Endothelial cell of umbilical vein (primary cell): Measurements from ENCODE around the gene SLC35G3. TPM values are rescaled to one million over a fixed set of nuclear protein-coding genes. Genes with fewer than 3 reads are reported as not detected.

Source experiments
- BruUV-seq: library from RNA; stranded (reverse); fragments of 400-500 nt; replicated peaks from 2 replicates; lab custom pipeline; 2021; lab: Mats Ljungman, UMichigan
- CTCF ChIA-PET: fragments of 300-600, 350-600 bp; sonication (Branson Sonifier 250); formaldehyde crosslinking; loops from one replicate; lab custom pipeline; 2021; ENCODE audit warnings: antibody characterized with exemption, inconsistent platforms; lab: Charles Lee
- POLR2A ChIA-PET: fragments of 300-600, 350-600 bp; sonication (Branson Sonifier 250); formaldehyde crosslinking; loops from one replicate; lab custom pipeline; 2021; ENCODE audit warnings: antibody characterized with exemption, inconsistent platforms; lab: Charles Lee
- DNase-seq: peaks from one replicate; pipeline ENCODE4 v3.0.0-alpha.2; 2011; ENCODE audit warnings: low read depth, low spot score
- FAIRE-seq: peaks from 2 replicates; lab custom pipeline; 2011; peaks lifted over from hg19 to GRCh38; lab: Jason Lieb, UNC
- H2AFZ ChIP-seq: 2 replicates; pipeline ENCODE4 v1.6.0; 2012; ENCODE audit warnings: low read depth, low read length, control low read depth, inconsistent platforms
- H3K27ac ChIP-seq: 2 replicates; pipeline ENCODE4 v1.5.1; 2011; ENCODE audit warnings: low read depth, mild to moderate bottlenecking, control low read depth, low read length, moderate library complexity; ENCODE audit not compliant: insufficient read depth
- H3K27me3 ChIP-seq, 2 experiments: 2 replicates each; pipeline versions ENCODE4 v1.6.0 to v1.6.1; 2011; ENCODE audit warnings: low read length in 2 of 2, mixed read lengths in 1 of 2; ENCODE audit not compliant: control insufficient read depth in 2 of 2, insufficient read depth in 2 of 2
- H3K36me3 ChIP-seq, 2 experiments: 2 replicates in 1 of 2; 3 replicates in 1 of 2; pipeline ENCODE4 v1.5.1; 2011; ENCODE audit warnings: low read length in 2 of 2, mild to moderate bottlenecking in 1 of 2, moderate library complexity in 1 of 2; ENCODE audit not compliant: control insufficient read depth in 2 of 2, insufficient read depth in 2 of 2; ENCODE audit errors: extremely low read depth in 1 of 2
- H3K4me1 ChIP-seq: 3 replicates; pipeline ENCODE4 v1.5.1; 2011; ENCODE audit warnings: mild to moderate bottlenecking, low read length; ENCODE audit not compliant: control insufficient read depth, insufficient read depth; ENCODE audit errors: extremely low read depth
- H3K4me2 ChIP-seq: 2 replicates; pipeline ENCODE4 v1.6.1; 2011; ENCODE audit warnings: low read length, control low read depth, mixed read lengths; ENCODE audit not compliant: insufficient read depth
- H3K4me3 ChIP-seq, 3 experiments: fragments of 200-600 bp in 1 of 3; sonication (generic), shearing (Covaris generic) in 1 of 3; replicated peaks in 1 of 3; 2 replicates each; pipeline ENCODE4 v1.5.1; 2011 to 2016; ENCODE audit warnings: control low read depth in 3 of 3, low read length in 3 of 3, mild to moderate bottlenecking in 2 of 3, inconsistent platforms in 1 of 3, low read depth in 1 of 3, moderate library complexity in 1 of 3; ENCODE audit not compliant: insufficient read depth in 1 of 3
- H3K79me2 ChIP-seq: 2 replicates; pipeline ENCODE4 v1.6.0; 2012; ENCODE audit warnings: low read length, inconsistent platforms; ENCODE audit not compliant: control insufficient read depth, insufficient read depth
- H3K9ac ChIP-seq: replicated peaks from 2 replicates; pipeline ENCODE3; 2011; ENCODE audit warnings: low read length, control low read depth; ENCODE audit not compliant: insufficient read depth; ENCODE audit errors: extremely low read depth
- H3K9me1 ChIP-seq: replicated peaks from 3 replicates; pipeline ENCODE4 v1.6.0; 2011; ENCODE audit warnings: mild to moderate bottlenecking, low read length; ENCODE audit not compliant: control insufficient read depth, insufficient read depth; ENCODE audit errors: extremely low read depth
- H3K9me3 ChIP-seq: replicated peaks from 2 replicates; pipeline ENCODE4 v1.5.1; 2012; ENCODE audit warnings: low read length, inconsistent platforms; ENCODE audit not compliant: control insufficient read depth, insufficient read depth
- H4K20me1 ChIP-seq: replicated peaks from 2 replicates; pipeline ENCODE3; 2011; ENCODE audit warnings: mild to moderate bottlenecking, low read length; ENCODE audit not compliant: control insufficient read depth, insufficient read depth; ENCODE audit errors: extremely low read depth
- EZH2 ChIP-seq: IDR thresholded peaks from 2 replicates; pipeline ENCODE4 v1.6.1; 2012; ENCODE audit warnings: borderline replicate concordance, low read depth, mild to moderate bottlenecking, moderate library complexity, low read length, inconsistent platforms; ENCODE audit not compliant: severe bottlenecking
- GATA2 ChIP-seq: IDR thresholded peaks from 2 replicates; pipeline ENCODE4 v1.7.0; 2011; ENCODE audit warnings: low read depth, mild to moderate bottlenecking, moderate library complexity, mixed read lengths, low read length; ENCODE audit not compliant: insufficient read length, insufficient read depth
- JUN ChIP-seq: IDR thresholded peaks from 2 replicates; pipeline ENCODE4 v1.6.1; 2011; ENCODE audit warnings: borderline replicate concordance, low read depth; ENCODE audit not compliant: insufficient read length, insufficient read depth
- MYC ChIP-seq: IDR thresholded peaks from one replicate; pipeline ENCODE4 v1.6.1; 2011; ENCODE audit warnings: mild to moderate bottlenecking, low read depth, low read length
- POLR2AphosphoS5 ChIP-seq: IDR thresholded peaks from 2 replicates; pipeline ENCODE4 v1.6.1; 2012; ENCODE audit warnings: low read depth, mild to moderate bottlenecking, control low read depth, low read length, moderate library complexity; ENCODE audit not compliant: insufficient read depth
- dilution Hi-C: fragments of 300-500 bp; cut with MboI; formaldehyde crosslinking; loops from one replicate; pipeline ENCODE4 v1.15.0; 2019; ENCODE audit warnings: low sequenced_read_pairs; ENCODE audit not compliant: extremely low pct_ligation_motif_present
- intact Hi-C: fragments of 100-400 bp; cut with micrococcal nuclease; formaldehyde crosslinking; loops from one replicate; pipeline ENCODE4 v1.10.0; 2022
- polyA plus RNA-seq, 4 experiments: library from polyadenylated mRNA; depleted of rRNA in 3 of 4; stranded (reverse) in 3 of 4; unstranded in 1 of 4; fragments of >200 nt; gene quantifications; 2 replicates each; pipeline versions ENCODE4 v1.2.1 to v1.2.3, GENCODE V29; 2011 to 2012; ENCODE audit warnings: missing spikeins in 1 of 4
- total RNA-seq: library from RNA; stranded (reverse); gene quantifications from 2 replicates; pipeline ENCODE4 v1.2.3, GENCODE V29; 2021
- TF ChIP-seq, protein P1 (sequence below): IDR thresholded peaks from 2 replicates; pipeline ENCODE4 v1.6.1; 2011; ENCODE audit not compliant: insufficient read depth, insufficient read length
- TF ChIP-seq, protein P2 (sequence below), 2 donors: IDR thresholded peaks; 1 replicate in 1 of 2; 2 replicates in 1 of 2; pipeline ENCODE4 v1.5.1; 2011; ENCODE audit warnings: low read length in 2 of 2, mild to moderate bottlenecking in 2 of 2, moderate library complexity in 2 of 2, control low read depth in 1 of 2, inconsistent platforms in 1 of 2, low read depth in 1 of 2; ENCODE audit not compliant: insufficient read depth in 1 of 2; ENCODE audit errors: extremely low read depth in 1 of 2

The SLC35G3 gene
- total and polyA plus RNA-seq, 2 donors (not counting 3 experiments of a cell fraction or from before 2014, with no cell fraction given) = not detected

DNA sequence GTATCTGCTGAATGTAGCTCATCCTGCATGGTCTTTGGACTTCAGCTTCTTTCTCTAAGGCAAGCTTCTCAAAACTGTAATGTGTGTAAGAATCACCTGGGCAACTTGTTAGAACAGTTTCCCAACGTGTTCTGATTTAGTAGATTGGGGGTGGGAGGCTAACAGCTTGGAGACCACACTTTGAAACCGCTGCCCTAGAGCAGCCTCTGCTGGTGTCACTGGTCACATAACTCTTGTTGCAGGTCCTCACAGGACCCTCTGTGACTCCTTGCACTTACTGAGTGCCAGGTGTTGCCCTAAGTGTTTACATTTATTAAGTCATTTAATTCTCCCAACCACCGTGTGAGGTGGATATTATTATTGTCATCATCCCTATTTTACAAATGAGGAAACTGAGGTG is 9.9 kb downstream of the SLC35G3 start:
- CTCF ChIA-PET = interaction anchor here (0.9 to 1.2 kb wide), 2 partner anchors 128 to 249 kb away, joined by 3 read pairs; no protein-coding TSS in a partner anchor
- H3K9me3 ChIP-seq = no peaks in the 10 kb centered on the region
- no peaks in the 10 kb centered on the region for H3K4me1 ChIP-seq
- no peak overlapping the region for H3K4me2 ChIP-seq
- no peaks in the 10 kb centered on the region for H3K79me2 ChIP-seq
- H3K27ac ChIP-seq = no peak overlapping the region
- H2AFZ ChIP-seq = no peak overlapping the region
- no peaks in the 10 kb centered on the region for H3K27me3 ChIP-seq
- intact Hi-C loops = no loop called here
- FAIRE-seq = no peak
- POLR2A ChIA-PET = no interaction called here
- TF ChIP-seq JUN (no peak), MYC (no peak), EZH2 (no peak), GATA2 (no peak), POLR2AphosphoS5 (no peak)
- TF ChIP-seq, protein P1, sequence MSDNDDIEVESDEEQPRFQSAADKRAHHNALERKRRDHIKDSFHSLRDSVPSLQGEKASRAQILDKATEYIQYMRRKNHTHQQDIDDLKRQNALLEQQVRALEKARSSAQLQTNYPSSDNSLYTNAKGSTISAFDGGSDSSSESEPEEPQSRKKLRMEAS = no peak
- TF ChIP-seq, protein P2, sequence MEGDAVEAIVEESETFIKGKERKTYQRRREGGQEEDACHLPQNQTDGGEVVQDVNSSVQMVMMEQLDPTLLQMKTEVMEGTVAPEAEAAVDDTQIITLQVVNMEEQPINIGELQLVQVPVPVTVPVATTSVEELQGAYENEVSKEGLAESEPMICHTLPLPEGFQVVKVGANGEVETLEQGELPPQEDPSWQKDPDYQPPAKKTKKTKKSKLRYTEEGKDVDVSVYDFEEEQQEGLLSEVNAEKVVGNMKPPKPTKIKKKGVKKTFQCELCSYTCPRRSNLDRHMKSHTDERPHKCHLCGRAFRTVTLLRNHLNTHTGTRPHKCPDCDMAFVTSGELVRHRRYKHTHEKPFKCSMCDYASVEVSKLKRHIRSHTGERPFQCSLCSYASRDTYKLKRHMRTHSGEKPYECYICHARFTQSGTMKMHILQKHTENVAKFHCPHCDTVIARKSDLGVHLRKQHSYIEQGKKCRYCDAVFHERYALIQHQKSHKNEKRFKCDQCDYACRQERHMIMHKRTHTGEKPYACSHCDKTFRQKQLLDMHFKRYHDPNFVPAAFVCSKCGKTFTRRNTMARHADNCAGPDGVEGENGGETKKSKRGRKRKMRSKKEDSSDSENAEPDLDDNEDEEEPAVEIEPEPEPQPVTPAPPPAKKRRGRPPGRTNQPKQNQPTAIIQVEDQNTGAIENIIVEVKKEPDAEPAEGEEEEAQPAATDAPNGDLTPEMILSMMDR (IDR thresholded peaks at IDR 0.05; ENCODE audit: extremely low read depth in 1 of 2, insufficient read depth in 1 of 2, low read depth in 1 of 2, low read length in 2 of 2) = no peak
- H3K36me3 ChIP-seq = no peaks in the 10 kb centered on the region
- H3K9ac ChIP-seq = no peak overlapping the region
- no peaks in the 10 kb centered on the region for H4K20me1 ChIP-seq
- no peaks in the 10 kb centered on the region for H3K9me1 ChIP-seq
- BruUV-seq = no TSS peak
- dilution Hi-C loops = no loop called here
- no peak overlapping the region for H3K4me3 ChIP-seq
- DNase-seq = no peak
